AG04450 (cell line): Measurements from ENCODE around the gene NR2C2. TPM values are rescaled to one million over a fixed set of nuclear protein-coding genes. Genes with fewer than 3 reads are reported as not detected.

Source experiments
- CTCF ChIA-PET: fragments of 300-600, 350-600 bp; formaldehyde crosslinking; extraction: SDS; loops from one replicate; lab custom pipeline; 2022; ENCODE audit warnings: antibody characterized with exemption, inconsistent platforms; lab: Charles Lee
- POLR2A ChIA-PET: fragments of 350-600 bp; formaldehyde crosslinking; extraction: SDS; loops from one replicate; lab custom pipeline; 2021; ENCODE audit warnings: antibody characterized with exemption, inconsistent platforms; lab: Yijun Ruan, JAX
- DNase-seq: peaks from one replicate; pipeline ENCODE4 v3.0.0-alpha.2; 2011; ENCODE audit warnings: low read depth, low spot score
- H3K27ac ChIP-seq: one replicate; pipeline ENCODE4 v1.5.1; 2012; ENCODE audit warnings: low read depth, low read length, control low read depth
- H3K27me3 ChIP-seq: one replicate; pipeline ENCODE4 v1.6.0; 2012; ENCODE audit warnings: low read length; ENCODE audit not compliant: control insufficient read depth, insufficient read depth
- H3K4me3 ChIP-seq: 2 replicates; pipeline ENCODE4 v1.5.1; 2011; ENCODE audit warnings: mild to moderate bottlenecking, low read depth, low read length, control low read depth
- H3K9me3 ChIP-seq: 2 replicates; pipeline ENCODE4 v1.5.1; 2012; ENCODE audit warnings: low read length; ENCODE audit not compliant: control insufficient read depth, insufficient read depth
- CTCF ChIP-seq: IDR thresholded peaks from 2 replicates; pipeline ENCODE4 v1.5.1; 2011; ENCODE audit warnings: low read depth, low read length, control low read depth, inconsistent platforms
- polyA plus RNA-seq: library from polyadenylated mRNA; depleted of rRNA; stranded (reverse); fragments of >200 nt; gene quantifications from 2 replicates; pipeline ENCODE4 v1.2.3, GENCODE V29; 2011; rRNA removed

Gene NR2C2
- polyA plus RNA-seq, 1 experiment, result 16.1 TPM

- TF ChIP-seq CTCF, result no peak
- no peak overlapping the region for H3K4me3 ChIP-seq
- POLR2A ChIA-PET, result no interaction called here
- H3K27me3 ChIP-seq, result no peaks in the 10 kb centered on the region
- no peak overlapping the region for H3K27ac ChIP-seq
- no peak for DNase-seq
- no peaks in the 10 kb centered on the region for H3K9me3 ChIP-seq
- CTCF ChIA-PET, result no interaction called here
Measured at GRCh38 chr3:15094187-15094875, 146.9 kb downstream of the NR2C2 start.

GRCh38 chr3:15096046-15096445, 148.7 kb downstream of the NR2C2 start:
- CTCF ChIA-PET, result interaction anchor here (0.6 to 1.4 kb wide), 3 partner anchors 12 to 422 kb away, joined by 3 to 4 read pairs (median 3); no protein-coding TSS in a partner anchor
- Histone ChIP-seq H3K9me3 (no peaks in the 10 kb centered on the region), H3K27ac (no peak overlapping the region), H3K4me3 (no peak overlapping the region), H3K27me3 (no peaks in the 10 kb centered on the region)
- DNase-seq, result no peak
- POLR2A ChIA-PET, result no interaction called here
- no peak for TF ChIP-seq CTCF

- no peak for DNase-seq
- ChIA-PET CTCF (interaction anchor here (1.0 to 2.5 kb wide), 4 partner anchors 10 to 174 kb away, joined by 3 to 15 read pairs (median 4); no protein-coding TSS in a partner anchor), POLR2A (interaction anchor here (0.6 kb wide), 1 partner anchor 33 kb away, joined by 3 read pairs; the partner anchor contains the start of gene MRPS25)
- Histone ChIP-seq H3K4me3 (peak overlapping the region; percentile 97), H3K9me3 (no peaks in the 10 kb centered on the region), H3K27me3 (no peaks in the 10 kb centered on the region), H3K27ac (no peak overlapping the region)
- no peak for TF ChIP-seq CTCF
Measured at GRCh38 chr3:15097891-15098290, 150.5 kb downstream of the NR2C2 start.

Other genes starting within 250 kb of the NR2C2 start
- not detected in 2 replicates for gene FGD5, start 128.6 kb upstream of the NR2C2 start, polyA plus RNA-seq
- gene MRPS25, start 117.7 kb downstream of the NR2C2 start, polyA plus RNA-seq, result 17.9 and 22.8 TPM in 2 replicates
- gene RBSN, start 151.6 kb downstream of the NR2C2 start, polyA plus RNA-seq, result 13.2 and 14.3 TPM in 2 replicates